CD4-positive, alpha-beta T cell treated with Interleukin-15 for 4 hours (primary cell): ENCODE data around the gene SMCO1.
"Not testable (repeated sequence)": the region's sequence is repeated elsewhere in the genome, so short reads cannot be mapped to it uniquely, and the experiment has no call there.

Experiments
- DNase-seq: peaks from one replicate; pipeline ENCODE4 v3.0.0-alpha.2; 2020; ENCODE audit warnings: low spot score

SMCO1 gene

GRCh38 chr3:196492080-196492479 lies 23.1 kb downstream of the SMCO1 start:
- no peak for DNase-seq

- DNase-seq: no peak
These were observed 25.4 kb downstream of the SMCO1 start for GRCh38 chr3:196489747-196490146.

GRCh38 chr3:196486263-196486662 lies 28.9 kb downstream of the SMCO1 start:
- DNase-seq: peak; percentile 25

GRCh38 chr3:196477678-196478077 lies 37.5 kb downstream of the SMCO1 start:
- no peak for DNase-seq

GRCh38 chr3:196472286-196472685 lies 42.9 kb downstream of the SMCO1 start:
- no peak for DNase-seq

- no peak for DNase-seq
These were observed 43.6 kb downstream of the SMCO1 start for GRCh38 chr3:196471551-196471950.

- not testable (repeated sequence) for DNase-seq
These were observed 45.0 kb downstream of the SMCO1 start for GRCh38 chr3:196470182-196470581.

GRCh38 chr3:196463804-196464203 lies 51.3 kb downstream of the SMCO1 start:
- DNase-seq: no peak

- DNase-seq: no peak
These were observed 51.7 kb downstream of the SMCO1 start for GRCh38 chr3:196463478-196463756.

GRCh38 chr3:196462680-196463477 lies 52.3 kb downstream of the SMCO1 start:
- DNase-seq: not testable (repeated sequence)

GRCh38 chr3:196458063-196458462 lies 57.1 kb downstream of the SMCO1 start:
- no peak for DNase-seq

- peak; percentile 7 for DNase-seq
These were observed 57.7 kb downstream of the SMCO1 start for GRCh38 chr3:196457470-196457869.
